Body of pancreas (tissue), 4 donors: Measurements from ENCODE around the gene LRRTM1. TPM values are rescaled to one million over a fixed set of nuclear protein-coding genes. Genes with fewer than 3 reads are reported as not detected.
A peak's percentile ranks its signal among the peaks of the same experiment; 100 is the strongest.

Experiments
- ATAC-seq: fragments of 150-250 bp; one replicate; pipeline ENCODE4 v1.9.1; 2016
- DNase-seq, 4 donors: peaks; one replicate each; pipeline ENCODE4 v3.0.0-alpha.2; 2019
- H3K27ac ChIP-seq, 4 donors: fragments of 200-600 bp; sonication (generic); 1 replicate in 3 of 4; 2 replicates in 1 of 4; pipeline versions ENCODE4 v1.5.1 to v1.6.1; 2016 to 2019; ENCODE audit warnings: mild to moderate bottlenecking in 1 of 4, mixed read lengths in 1 of 4, moderate library complexity in 1 of 4
- H3K27me3 ChIP-seq, 2 donors: fragments of 200-600 bp; sonication (generic); one replicate each; pipeline ENCODE4 v1.6.0; 2016; ENCODE audit warnings: mild to moderate bottlenecking in 1 of 2
- H3K36me3 ChIP-seq, 2 donors: fragments of 200-600 bp; sonication (generic); replicated peaks in 1 of 2; 2 replicates each; pipeline ENCODE4 v1.5.1; 2016; ENCODE audit warnings: low read depth in 2 of 2; ENCODE audit not compliant: insufficient read depth in 1 of 2
- H3K4me1 ChIP-seq: fragments of 200-600 bp; sonication (generic); one replicate; pipeline ENCODE4 v1.6.0; 2016
- H3K4me3 ChIP-seq, 2 donors: fragments of 200-600 bp; sonication (generic); 1 replicate in 1 of 2; 2 replicates in 1 of 2; pipeline ENCODE4 v1.5.1; 2016 to 2019
- H3K9me3 ChIP-seq, 3 donors: fragments of 200-600 bp; sonication (generic); 1 replicate in 2 of 3; 2 replicates in 1 of 3; pipeline ENCODE4 v1.5.1; 2016
- POLR2A ChIP-seq, 3 donors: fragments of 450-650 bp; IDR thresholded peaks; one replicate each; pipeline ENCODE4 v1.6.1; 2016; ENCODE audit warnings: antibody characterized with exemption in 3 of 3, mild to moderate bottlenecking in 2 of 3
- WGBS, 2 donors: methylation state at CpG; one replicate each; pipeline ENCODE4 v1.1.5; 2017; 5-methylcytosine and 5-hydroxymethylcytosine counted together
- intact Hi-C: fragments of 100-400 bp; cut with DNase I; formaldehyde crosslinking; loops from one replicate; pipeline ENCODE4 v1.15.1; 2023
- total RNA-seq, 2 donors: library from RNA; depleted of rRNA; stranded (reverse); fragments of >200 nt; gene quantifications; one replicate each; pipeline ENCODE4 v1.1.0, GENCODE V29; 2016
- TF ChIP-seq, protein P1 (sequence below), 7 experiments: fragments of 450-650 bp in 4 of 7; fragments of 200-600 bp in 3 of 7; sonication (generic) in 3 of 7; IDR thresholded peaks; one replicate each; pipeline ENCODE4 v1.5.1; 2016 to 2019; ENCODE audit warnings: antibody characterized with exemption in 7 of 7

LRRTM1 gene
- total RNA-seq, 2 donors from 2014 or later: not detected

- ATAC-seq (no peak), DNase-seq (no peak)
- Histone ChIP-seq H3K9me3 (no peaks in the 10 kb centered on the region), H3K27me3 (no peaks in the 10 kb centered on the region), H3K4me3 (no peak overlapping the region), H3K4me1 (no peaks in the 10 kb centered on the region), H3K36me3 (no peaks in the 10 kb centered on the region), H3K27ac (no peak overlapping the region)
- TF ChIP-seq, protein P1, sequence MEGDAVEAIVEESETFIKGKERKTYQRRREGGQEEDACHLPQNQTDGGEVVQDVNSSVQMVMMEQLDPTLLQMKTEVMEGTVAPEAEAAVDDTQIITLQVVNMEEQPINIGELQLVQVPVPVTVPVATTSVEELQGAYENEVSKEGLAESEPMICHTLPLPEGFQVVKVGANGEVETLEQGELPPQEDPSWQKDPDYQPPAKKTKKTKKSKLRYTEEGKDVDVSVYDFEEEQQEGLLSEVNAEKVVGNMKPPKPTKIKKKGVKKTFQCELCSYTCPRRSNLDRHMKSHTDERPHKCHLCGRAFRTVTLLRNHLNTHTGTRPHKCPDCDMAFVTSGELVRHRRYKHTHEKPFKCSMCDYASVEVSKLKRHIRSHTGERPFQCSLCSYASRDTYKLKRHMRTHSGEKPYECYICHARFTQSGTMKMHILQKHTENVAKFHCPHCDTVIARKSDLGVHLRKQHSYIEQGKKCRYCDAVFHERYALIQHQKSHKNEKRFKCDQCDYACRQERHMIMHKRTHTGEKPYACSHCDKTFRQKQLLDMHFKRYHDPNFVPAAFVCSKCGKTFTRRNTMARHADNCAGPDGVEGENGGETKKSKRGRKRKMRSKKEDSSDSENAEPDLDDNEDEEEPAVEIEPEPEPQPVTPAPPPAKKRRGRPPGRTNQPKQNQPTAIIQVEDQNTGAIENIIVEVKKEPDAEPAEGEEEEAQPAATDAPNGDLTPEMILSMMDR (IDR thresholded peaks at IDR 0.05): no peak
- TF ChIP-seq POLR2A (IDR thresholded peaks at IDR 0.05): no peak
- WGBS, 2 donors: 28 to 37% methylated on average over 1 of the region's 1 CpG
- intact Hi-C loops: no loop called here
Measured at GRCh38 chr2:80323610-80324009, 19.1 kb upstream of the LRRTM1 start.

GRCh38 chr2:80322958-80323357, 18.4 kb upstream of the LRRTM1 start:
- ATAC-seq: no peak
- TF ChIP-seq, protein P1 (IDR thresholded peaks at IDR 0.05): no peak
- no peak for TF ChIP-seq POLR2A (IDR thresholded peaks at IDR 0.05)
- H3K4me3 ChIP-seq: no peak overlapping the region
- 20 to 28% methylated on average over 14 of the region's 14 CpGs for WGBS, 2 donors
- H3K4me1 ChIP-seq: no peaks in the 10 kb centered on the region
- H3K27ac ChIP-seq: no peak overlapping the region
- no peaks in the 10 kb centered on the region for H3K27me3 ChIP-seq
- no peaks in the 10 kb centered on the region for H3K36me3 ChIP-seq
- no peak for DNase-seq
- intact Hi-C loops: no loop called here
- no peaks in the 10 kb centered on the region for H3K9me3 ChIP-seq

- TF ChIP-seq, protein P1 (IDR thresholded peaks at IDR 0.05): no peak
- no peak for TF ChIP-seq POLR2A (IDR thresholded peaks at IDR 0.05)
- DNase-seq (no peak), ATAC-seq (peak; percentile 15)
- WGBS, 2 donors: 6 to 7% methylated on average over 14 to 41 of the region's 42 CpGs
- intact Hi-C loops: no loop called here
- Histone ChIP-seq H3K27ac (no peak overlapping the region), H3K4me1 (no peaks in the 10 kb centered on the region), H3K27me3 (no peaks in the 10 kb centered on the region), H3K9me3 (no peaks in the 10 kb centered on the region), H3K36me3 (no peaks in the 10 kb centered on the region), H3K4me3 (no peak overlapping the region)
Measured at GRCh38 chr2:80322311-80322920, 17.9 kb upstream of the LRRTM1 start.

DNA sequence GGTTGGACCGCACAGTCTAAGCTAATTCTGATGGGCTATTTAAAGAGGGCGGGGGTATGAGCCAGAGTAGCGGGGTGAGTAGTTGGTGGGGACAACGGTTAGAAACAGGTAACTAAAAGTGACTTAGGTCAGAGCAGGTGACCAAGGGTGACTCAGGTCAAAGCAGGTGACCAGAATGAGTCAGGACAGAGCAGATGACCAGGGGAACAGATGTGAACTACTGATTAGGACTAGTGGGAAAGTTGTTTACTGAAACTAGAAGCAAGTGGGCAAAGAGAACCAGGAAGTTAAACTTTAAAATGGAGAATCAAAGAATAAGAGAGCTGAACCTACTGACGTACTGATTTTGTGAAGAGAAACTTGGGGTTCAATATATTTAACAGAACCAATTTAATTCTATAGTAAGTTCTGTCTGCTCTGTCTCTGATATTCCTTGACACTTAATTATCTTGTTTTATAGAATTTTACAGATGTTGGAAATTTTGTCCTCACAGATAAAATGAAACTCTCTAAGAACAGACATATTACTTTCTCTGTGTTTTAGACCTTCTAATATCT, 7.8 kb upstream of the LRRTM1 start:
- DNase-seq (no peak), ATAC-seq (no peak)
- Histone ChIP-seq H3K27ac (no peak overlapping the region), H3K4me3 (no peak overlapping the region), H3K27me3 (no peaks in the 10 kb centered on the region), H3K36me3 (no peaks in the 10 kb centered on the region), H3K9me3 (no peaks in the 10 kb centered on the region), H3K4me1 (no peaks in the 10 kb centered on the region)
- WGBS, 2 donors: 70 to 75% methylated on average over 5 of the region's 5 CpGs
- intact Hi-C loops: no loop called here
- no peak for TF ChIP-seq POLR2A (IDR thresholded peaks at IDR 0.05)
- TF ChIP-seq, protein P1 (IDR thresholded peaks at IDR 0.05): no peak

DNA sequence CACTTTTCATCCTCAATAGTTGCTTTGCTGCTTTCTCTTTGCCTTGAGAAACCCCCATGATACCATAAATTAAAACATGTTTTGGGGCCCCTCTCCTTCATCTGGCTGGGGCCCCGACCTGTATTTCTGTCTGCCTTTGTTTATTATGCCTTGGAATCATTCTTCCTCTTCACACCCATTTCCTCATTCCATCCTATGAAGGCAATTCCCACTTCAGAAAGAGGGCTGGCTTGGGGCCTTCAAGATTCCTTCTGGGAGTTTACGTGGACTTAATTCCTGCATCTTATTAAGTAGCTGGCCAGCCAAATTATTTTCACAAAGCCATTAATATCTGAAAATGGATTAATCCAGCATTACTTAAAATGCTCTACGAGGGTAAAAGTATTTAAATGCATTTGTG, 6.8 kb upstream of the LRRTM1 start:
- no peaks in the 10 kb centered on the region for H3K36me3 ChIP-seq
- no peak for ATAC-seq
- WGBS, 2 donors: 39 to 40% methylated on average over 3 of the region's 3 CpGs

More for the DNA sequence above, 6.8 kb upstream of the LRRTM1 start:
- Histone ChIP-seq H3K4me1 (no peaks in the 10 kb centered on the region), H3K9me3 (no peaks in the 10 kb centered on the region), H3K27me3 (no peaks in the 10 kb centered on the region), H3K27ac (no peak overlapping the region), H3K4me3 (no peak overlapping the region)
- intact Hi-C loops: no loop called here
- no peak for DNase-seq
- TF ChIP-seq, protein P1 (IDR thresholded peaks at IDR 0.05): no peak
- no peak for TF ChIP-seq POLR2A (IDR thresholded peaks at IDR 0.05)
